22Rv1 (cell line): ENCODE data around the gene PDGFRA.

Experiments
- ZFX ChIP-seq: fragments of 450-650 bp; IDR thresholded peaks from 2 replicates; pipeline ENCODE4 v1.6.1; 2017; ENCODE audit warnings: antibody characterized with exemption, borderline replicate concordance
- TF ChIP-seq, protein P1 (sequence below): fragments of 450-650 bp; IDR thresholded peaks from 2 replicates; pipeline ENCODE4 v1.5.1; 2017; ENCODE audit warnings: mild to moderate bottlenecking

DNA sequence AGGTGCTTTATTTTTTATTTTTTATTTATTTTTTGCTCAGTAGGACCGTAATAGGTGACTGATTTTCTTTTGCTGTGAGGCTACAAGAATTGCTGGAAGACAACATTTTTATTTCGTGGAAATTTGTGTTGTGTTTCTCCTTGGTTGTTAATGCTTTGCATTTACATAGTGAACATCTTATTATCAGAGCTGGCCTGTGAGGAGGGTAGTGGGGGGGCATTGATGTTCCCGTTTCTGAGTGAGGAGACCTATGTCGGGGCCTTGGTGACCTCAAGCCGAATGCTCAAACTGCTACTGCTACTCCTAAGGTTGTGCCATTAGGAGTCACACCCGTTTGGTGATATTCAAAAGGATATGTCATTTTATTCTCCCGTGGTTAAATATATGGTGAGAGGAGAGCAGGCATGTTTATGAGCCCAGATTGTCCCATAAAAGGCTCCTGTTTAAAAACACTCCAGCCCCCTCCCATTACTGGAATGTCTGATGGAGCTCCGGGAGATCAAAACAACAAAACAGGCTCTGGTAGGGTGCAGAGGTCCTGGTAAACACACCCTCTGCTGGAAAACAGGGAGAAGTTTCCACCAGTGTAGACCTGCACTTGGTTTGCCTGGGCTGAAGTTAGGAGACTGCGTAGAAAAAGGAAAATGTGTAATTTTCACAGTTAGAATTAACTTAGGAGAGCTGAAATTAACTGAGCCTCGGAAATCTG lies 5.6 kb downstream of the PDGFRA start:
- TF ChIP-seq, protein P1, sequence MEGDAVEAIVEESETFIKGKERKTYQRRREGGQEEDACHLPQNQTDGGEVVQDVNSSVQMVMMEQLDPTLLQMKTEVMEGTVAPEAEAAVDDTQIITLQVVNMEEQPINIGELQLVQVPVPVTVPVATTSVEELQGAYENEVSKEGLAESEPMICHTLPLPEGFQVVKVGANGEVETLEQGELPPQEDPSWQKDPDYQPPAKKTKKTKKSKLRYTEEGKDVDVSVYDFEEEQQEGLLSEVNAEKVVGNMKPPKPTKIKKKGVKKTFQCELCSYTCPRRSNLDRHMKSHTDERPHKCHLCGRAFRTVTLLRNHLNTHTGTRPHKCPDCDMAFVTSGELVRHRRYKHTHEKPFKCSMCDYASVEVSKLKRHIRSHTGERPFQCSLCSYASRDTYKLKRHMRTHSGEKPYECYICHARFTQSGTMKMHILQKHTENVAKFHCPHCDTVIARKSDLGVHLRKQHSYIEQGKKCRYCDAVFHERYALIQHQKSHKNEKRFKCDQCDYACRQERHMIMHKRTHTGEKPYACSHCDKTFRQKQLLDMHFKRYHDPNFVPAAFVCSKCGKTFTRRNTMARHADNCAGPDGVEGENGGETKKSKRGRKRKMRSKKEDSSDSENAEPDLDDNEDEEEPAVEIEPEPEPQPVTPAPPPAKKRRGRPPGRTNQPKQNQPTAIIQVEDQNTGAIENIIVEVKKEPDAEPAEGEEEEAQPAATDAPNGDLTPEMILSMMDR, result peak; percentile 56
- TF ChIP-seq ZFX, result no peak
